Muscle layer of colon (tissue), 2 donors: ENCODE measurements around the gene NANOS1.

Experiments
- H3K27ac ChIP-seq: one replicate; pipeline ENCODE4 v1.7.0; 2013; ENCODE audit warnings: low read depth, mild to moderate bottlenecking, low read length, moderate library complexity
- H3K27me3 ChIP-seq, 2 donors: one replicate each; pipeline ENCODE4 v1.7.0; 2013; ENCODE audit warnings: low read length in 2 of 2, mild to moderate bottlenecking in 2 of 2; ENCODE audit not compliant: insufficient read depth in 2 of 2, control insufficient read depth in 1 of 2
- H3K36me3 ChIP-seq: one replicate; pipeline ENCODE4 v1.7.0; 2013; ENCODE audit warnings: mild to moderate bottlenecking, low read length; ENCODE audit not compliant: insufficient read depth
- H3K4me1 ChIP-seq: one replicate; pipeline ENCODE4 v1.7.0; 2013; ENCODE audit warnings: mild to moderate bottlenecking, low read length; ENCODE audit not compliant: insufficient read depth
- H3K4me3 ChIP-seq, 2 donors: one replicate each; pipeline ENCODE4 v1.7.0; 2013; ENCODE audit warnings: low read length in 2 of 2, low read depth in 1 of 2, mild to moderate bottlenecking in 1 of 2, moderate library complexity in 1 of 2
- H3K9ac ChIP-seq: one replicate; pipeline ENCODE4 v1.7.0; 2013; ENCODE audit warnings: low read length
- H3K9me3 ChIP-seq: one replicate; pipeline ENCODE4 v1.7.0; 2013; ENCODE audit warnings: mild to moderate bottlenecking, low read length
- donor health status: abdominal sarcoma.
- donor health status: Adenocarcinoma of cecum.

Gene NANOS1

DNA sequence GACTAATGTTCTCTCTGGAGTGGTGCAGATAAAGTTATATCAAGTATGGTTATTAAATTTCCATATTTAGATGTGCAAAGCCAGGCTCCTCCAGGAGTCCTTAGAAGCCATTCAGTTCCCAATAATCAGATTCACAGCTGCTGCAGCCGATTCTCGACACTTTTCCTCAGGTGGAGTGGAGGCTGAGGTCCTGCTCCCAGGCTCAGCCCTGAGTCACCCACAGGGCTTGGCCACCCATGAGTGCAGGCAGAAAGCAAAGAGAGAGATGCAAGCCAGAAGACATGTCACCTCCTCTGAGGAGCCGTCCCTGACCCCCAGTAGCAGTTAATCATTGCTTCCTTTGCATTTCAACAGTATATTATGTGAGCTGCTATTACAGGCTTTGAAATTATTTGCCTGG, 36.3 kb upstream of the NANOS1 start:
- Histone ChIP-seq H3K27me3 (no peaks in the 10 kb centered on the region), H3K4me3 (no peak overlapping the region), H3K36me3 (no peaks in the 10 kb centered on the region), H3K27ac (no peak overlapping the region), H3K4me1 (no peaks in the 10 kb centered on the region), H3K9ac (no peak overlapping the region), H3K9me3 (no peaks in the 10 kb centered on the region)

DNA sequence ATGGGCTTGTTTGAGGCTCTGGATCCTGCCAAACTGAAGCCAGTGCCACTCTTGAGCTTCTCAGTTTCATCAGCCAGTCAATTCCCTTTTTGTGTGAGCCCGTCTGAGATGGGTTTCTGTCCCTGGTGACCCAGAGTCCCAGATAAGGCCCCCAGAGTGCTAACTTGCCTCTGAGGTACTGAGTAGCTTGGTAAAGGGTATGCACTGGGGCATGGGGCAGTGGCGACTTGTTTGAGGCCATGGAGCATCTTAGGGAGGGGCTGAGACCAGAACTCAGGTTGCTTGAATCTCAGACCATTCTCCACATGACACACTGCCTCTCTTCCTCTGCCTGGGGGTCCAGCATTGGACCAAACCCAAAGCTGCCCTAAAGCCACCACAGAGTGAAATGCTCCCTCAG, 35.2 kb upstream of the NANOS1 start:
- H3K36me3 ChIP-seq, result no peaks in the 10 kb centered on the region
- no peaks in the 10 kb centered on the region for H3K9me3 ChIP-seq
- no peak overlapping the region for H3K27ac ChIP-seq
- no peaks in the 10 kb centered on the region for H3K27me3 ChIP-seq
- no peak overlapping the region for H3K9ac ChIP-seq
- no peaks in the 10 kb centered on the region for H3K4me1 ChIP-seq
- no peak overlapping the region for H3K4me3 ChIP-seq

DNA sequence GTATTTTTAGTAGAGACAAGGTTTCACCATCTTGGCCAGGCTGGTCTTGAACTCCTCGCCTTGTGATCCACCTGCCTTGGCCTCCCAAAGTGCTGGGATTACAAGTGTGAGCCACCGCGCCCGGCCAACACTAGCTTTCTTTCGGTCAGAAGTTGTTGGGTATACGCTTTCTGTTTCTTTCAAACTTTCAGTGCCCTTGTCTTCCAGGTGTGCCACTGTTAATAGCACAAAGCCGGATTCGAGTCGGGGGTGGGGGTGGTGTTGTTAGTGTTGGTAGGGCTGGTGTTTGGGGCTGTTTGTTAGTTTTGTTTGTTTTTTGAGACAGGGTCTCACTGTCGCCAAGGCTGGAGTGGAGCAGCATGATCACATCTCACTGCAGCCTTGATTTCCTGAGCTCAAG, 33.8 kb upstream of the NANOS1 start:
- Histone ChIP-seq H3K9ac (no peak overlapping the region), H3K27ac (no peak overlapping the region), H3K4me3 (no peak overlapping the region), H3K27me3 (no peaks in the 10 kb centered on the region), H3K4me1 (no peaks in the 10 kb centered on the region), H3K9me3 (no peaks in the 10 kb centered on the region), H3K36me3 (no peaks in the 10 kb centered on the region)

DNA sequence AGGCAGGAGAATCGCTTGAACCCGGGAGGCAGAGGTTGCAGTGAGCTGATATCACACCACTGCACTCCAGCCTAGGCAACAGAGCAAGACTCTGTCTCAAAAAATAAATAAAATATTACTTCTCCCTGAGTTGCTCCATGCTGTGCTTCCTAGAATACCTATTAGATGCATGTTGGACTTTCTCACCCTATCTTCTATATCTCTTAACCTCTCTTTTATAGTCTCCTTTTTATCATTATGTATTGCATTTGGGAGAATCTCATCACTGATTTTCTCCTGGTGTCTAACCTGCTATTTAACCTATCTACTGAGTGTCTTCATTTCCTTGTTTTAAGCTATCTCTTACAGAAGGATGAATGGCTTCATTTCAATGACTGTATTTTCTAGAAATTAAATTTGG, 32.1 kb upstream of the NANOS1 start:
- Histone ChIP-seq H3K27me3 (no peaks in the 10 kb centered on the region), H3K9me3 (no peaks in the 10 kb centered on the region), H3K36me3 (no peaks in the 10 kb centered on the region), H3K4me3 (no peak overlapping the region), H3K27ac (no peak overlapping the region), H3K4me1 (no peaks in the 10 kb centered on the region), H3K9ac (no peak overlapping the region)

DNA sequence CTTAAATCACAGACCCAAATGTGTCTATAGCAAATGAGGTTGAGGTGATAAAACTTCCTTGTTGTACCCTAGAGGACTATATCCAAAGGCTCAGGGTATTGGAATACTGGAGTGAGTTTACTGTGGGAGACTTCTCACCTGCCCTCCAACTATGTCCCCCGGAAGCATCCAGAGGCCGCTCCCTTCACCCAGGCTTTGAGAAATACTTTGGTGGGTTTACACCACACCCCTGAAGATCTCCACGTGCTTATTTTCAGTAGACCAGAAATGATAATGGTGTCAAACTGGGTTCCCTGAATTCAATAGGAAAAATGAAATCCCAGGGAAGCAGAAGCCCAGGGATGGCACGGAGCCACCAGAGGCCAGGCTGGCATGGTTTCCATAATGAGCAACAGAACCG, 31.3 kb upstream of the NANOS1 start:
- no peak overlapping the region for H3K4me3 ChIP-seq
- H3K9ac ChIP-seq, result no peak overlapping the region
- H3K36me3 ChIP-seq, result no peaks in the 10 kb centered on the region
- no peaks in the 10 kb centered on the region for H3K4me1 ChIP-seq
- no peak overlapping the region for H3K27ac ChIP-seq
- no peaks in the 10 kb centered on the region for H3K9me3 ChIP-seq
- no peaks in the 10 kb centered on the region for H3K27me3 ChIP-seq

DNA sequence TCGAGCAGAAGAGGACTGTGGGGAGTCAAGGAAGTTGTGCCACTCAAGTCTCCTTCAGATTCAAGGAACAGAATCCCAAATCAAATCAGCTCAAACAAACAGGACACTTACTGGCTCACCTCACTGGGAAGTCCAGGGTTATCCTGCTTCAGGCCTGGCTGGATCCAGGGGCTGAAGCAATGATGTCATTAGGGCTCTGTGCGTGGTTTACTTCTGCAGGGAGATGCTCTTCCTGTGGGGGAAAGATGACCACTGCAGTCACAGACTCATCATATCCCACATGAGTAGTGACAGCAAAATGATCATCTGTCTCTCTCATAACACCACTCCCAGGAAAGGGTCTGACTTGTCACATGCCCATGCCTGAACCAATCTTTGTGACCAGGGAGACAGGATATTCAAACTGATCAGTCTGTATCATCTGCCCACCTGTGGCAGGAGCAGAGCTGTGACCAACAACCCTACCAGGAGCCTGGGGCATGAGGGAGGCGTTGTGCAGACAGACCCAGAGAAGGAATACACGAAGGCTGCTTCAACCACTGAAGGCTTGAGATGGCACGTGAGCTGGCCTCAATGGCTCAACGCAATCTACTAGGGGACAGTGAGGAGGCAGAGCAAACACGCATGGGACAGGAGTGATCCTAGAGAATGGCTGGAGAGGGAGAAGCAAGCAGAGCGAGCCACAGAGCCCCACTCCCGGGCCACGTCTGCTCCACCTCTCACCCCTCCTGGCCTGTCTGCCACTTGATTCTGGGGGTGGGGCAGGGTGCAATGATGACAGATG, 27.6 kb upstream of the NANOS1 start:
- Histone ChIP-seq H3K9ac (no peak overlapping the region), H3K4me3 (no peak overlapping the region), H3K27me3 (no peaks in the 10 kb centered on the region), H3K9me3 (no peaks in the 10 kb centered on the region), H3K27ac (no peak overlapping the region), H3K4me1 (peaks cover 10% of the 10 kb centered on the region), H3K36me3 (no peaks in the 10 kb centered on the region)

DNA sequence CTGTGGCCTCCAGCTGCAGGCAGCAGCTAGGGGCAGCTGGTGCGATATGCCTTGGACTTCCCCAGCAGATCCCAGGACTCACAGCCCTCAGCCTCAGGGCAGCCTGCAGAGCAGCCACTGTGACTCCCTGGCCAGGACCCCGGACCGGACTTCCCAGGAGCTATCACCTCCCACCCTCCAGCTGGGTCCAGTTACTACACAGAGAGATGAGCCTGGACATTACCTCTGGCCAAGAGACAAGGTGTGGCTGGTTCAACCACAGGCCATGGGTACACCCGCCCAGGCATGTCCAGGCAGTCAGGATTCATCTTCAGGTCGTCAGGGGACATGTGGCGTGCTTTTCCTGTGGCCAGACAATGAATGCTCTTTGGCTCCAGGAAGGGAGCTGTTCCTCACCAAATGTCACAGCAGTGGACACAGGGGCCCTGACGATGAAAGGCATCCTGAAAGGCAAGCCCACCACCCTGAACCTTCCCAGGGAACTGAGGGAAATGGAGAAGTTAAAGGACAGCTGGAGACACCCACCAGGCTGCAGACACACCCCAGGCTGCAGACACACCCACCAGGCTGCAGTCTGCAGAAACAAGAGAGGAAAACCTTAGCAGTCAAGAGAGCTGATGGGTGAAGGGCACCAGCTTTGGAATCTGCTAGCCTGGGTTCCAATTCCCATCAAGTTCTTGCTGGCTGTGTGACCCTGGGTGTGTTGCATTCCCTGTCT, 25.8 kb upstream of the NANOS1 start:
- Histone ChIP-seq H3K9ac (no peak overlapping the region), H3K36me3 (no peaks in the 10 kb centered on the region), H3K4me1 (peaks cover 15% of the 10 kb centered on the region), H3K4me3 (no peak overlapping the region), H3K9me3 (no peaks in the 10 kb centered on the region), H3K27ac (no peak overlapping the region), H3K27me3 (no peaks in the 10 kb centered on the region)

DNA sequence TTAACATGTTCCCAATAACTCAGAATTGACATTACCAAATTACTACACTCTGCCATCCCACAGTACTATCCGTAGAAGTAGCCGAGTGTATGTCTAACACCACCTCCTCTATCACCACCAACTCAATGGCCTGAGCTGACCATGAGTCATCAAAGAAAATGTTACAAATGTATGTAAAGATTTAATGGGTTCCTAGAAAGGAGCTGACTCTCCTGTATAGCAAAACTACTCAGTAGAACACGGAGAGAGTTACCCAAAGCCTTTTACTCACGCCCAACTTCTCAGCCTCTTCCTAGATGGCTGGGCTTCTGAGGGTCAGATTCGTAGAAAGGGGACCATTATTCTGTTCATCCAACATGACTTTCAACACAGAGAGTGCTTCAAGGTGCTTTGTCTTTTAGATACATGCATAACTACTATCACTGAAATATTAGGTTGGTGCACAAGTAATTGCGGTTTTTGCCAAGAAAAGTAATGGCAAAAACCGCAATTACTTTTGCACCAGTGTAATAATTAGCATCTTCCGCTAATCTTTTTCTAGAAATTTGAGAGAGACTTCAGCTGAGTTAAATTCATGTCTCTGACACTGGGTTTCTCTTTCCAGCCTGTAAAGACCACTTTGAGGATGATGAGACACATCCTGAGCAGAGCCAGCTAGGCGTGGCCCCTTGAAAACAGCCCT, 24.0 kb upstream of the NANOS1 start:
- H3K4me1 ChIP-seq, result peaks cover 15% of the 10 kb centered on the region
- H3K9ac ChIP-seq, result no peak overlapping the region
- no peak overlapping the region for H3K27ac ChIP-seq
- H3K36me3 ChIP-seq, result no peaks in the 10 kb centered on the region
- H3K9me3 ChIP-seq, result no peaks in the 10 kb centered on the region
- H3K27me3 ChIP-seq, result no peaks in the 10 kb centered on the region
- no peak overlapping the region for H3K4me3 ChIP-seq

DNA sequence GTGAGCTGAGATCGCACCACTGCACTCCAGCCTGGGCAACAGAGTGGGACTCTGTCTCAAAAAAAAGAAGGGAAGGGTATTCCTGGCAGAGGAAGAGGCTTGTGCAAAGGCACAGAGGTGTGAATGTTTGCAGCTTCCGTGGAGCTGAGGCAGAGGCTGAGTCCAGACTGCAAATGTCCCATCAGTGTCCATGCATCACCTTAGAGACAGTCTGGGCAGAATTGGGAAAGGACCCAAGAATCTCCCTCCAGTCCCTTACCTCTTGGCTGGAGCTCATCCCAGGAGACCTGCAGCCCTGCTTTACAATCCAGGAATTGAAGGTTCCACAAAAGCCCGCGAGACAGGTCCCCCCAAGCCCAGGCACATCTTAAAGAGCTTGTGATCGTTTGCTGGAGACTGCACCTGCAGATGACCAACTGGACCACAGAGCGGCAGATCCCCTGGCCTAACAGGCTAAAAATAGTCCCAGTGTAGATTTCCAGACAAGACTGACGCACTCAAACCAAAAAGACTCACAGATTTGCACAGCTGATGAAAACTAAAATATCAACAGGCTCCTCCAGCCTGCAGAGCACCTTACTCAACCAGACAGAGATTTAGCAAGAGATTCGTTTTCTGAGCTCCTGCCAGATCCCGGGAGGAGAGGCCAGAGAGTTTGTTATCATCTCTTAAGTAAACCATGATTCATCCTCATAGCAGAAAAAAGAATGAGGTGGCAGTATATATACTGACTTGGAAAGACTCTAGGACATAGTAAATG, 22.9 kb upstream of the NANOS1 start:
- Histone ChIP-seq H3K27me3 (no peaks in the 10 kb centered on the region), H3K4me1 (peaks cover 15% of the 10 kb centered on the region), H3K9me3 (no peaks in the 10 kb centered on the region), H3K27ac (peak overlapping the region; percentile 27), H3K9ac (no peak overlapping the region), H3K36me3 (no peaks in the 10 kb centered on the region), H3K4me3 (no peak overlapping the region)

DNA sequence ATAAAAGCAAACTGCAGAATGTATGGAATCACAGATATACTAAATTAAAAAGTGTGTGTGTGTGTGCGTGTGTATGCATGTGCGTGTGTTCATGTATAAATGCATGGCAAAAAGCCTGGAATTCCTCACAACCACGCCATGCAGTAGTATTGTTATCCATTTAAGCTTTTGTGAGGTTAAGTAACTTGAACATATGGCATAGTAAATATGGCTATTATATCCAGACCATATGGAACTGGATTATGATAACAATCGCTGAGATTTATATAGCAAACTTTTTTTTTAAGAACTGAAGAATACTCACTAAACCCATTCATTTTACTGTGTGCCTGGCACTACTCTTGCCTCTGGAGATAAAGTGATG, 22.3 kb upstream of the NANOS1 start:
- Histone ChIP-seq H3K36me3 (no peaks in the 10 kb centered on the region), H3K27ac (peak overlapping the region; percentile 14)

DNA sequence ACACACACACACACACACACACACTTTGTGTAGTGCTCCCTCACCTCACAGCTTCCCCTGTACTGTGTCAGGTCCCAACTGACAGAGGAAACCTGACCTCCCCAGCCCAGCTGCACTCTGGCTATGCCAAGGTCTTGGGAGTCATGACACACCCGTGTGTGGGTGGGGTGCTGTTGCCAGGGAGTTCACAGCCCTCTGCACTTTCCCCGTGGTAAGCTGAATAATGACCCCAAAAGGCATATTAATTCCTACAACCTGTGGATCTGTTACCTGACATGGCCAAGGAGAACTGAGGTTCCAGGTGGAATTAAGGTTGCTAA, 8.9 kb upstream of the NANOS1 start:
- Histone ChIP-seq H3K9me3 (no peaks in the 10 kb centered on the region), H3K27ac (no peak overlapping the region), H3K9ac (no peak overlapping the region), H3K36me3 (no peaks in the 10 kb centered on the region), H3K27me3 (no peaks in the 10 kb centered on the region), H3K4me1 (peaks cover 7% of the 10 kb centered on the region), H3K4me3 (no peak overlapping the region)

More for the DNA sequence above, 22.3 kb upstream of the NANOS1 start:
- H3K9ac ChIP-seq, result no peak overlapping the region
- H3K9me3 ChIP-seq, result no peaks in the 10 kb centered on the region
- H3K4me3 ChIP-seq, result no peak overlapping the region
- H3K27me3 ChIP-seq, result no peaks in the 10 kb centered on the region
- H3K4me1 ChIP-seq, result peaks cover 15% of the 10 kb centered on the region
